Mucosa of descending colon (tissue), 3 donors: ENCODE measurements around the gene PPP2R2D. TPM values are rescaled to one million over a fixed set of nuclear protein-coding genes. Genes with fewer than 3 reads are reported as not detected.

Experiments
- ATAC-seq: fragments of 200-7000 bp; cut with Tn5 transposase; one replicate; pipeline ENCODE4 v1.9.1; 2020; ENCODE audit warnings: mild to moderate bottlenecking, moderate library complexity
- DNase-seq, 3 donors: peaks; one replicate each; pipeline ENCODE4 v3.0.0-alpha.2; 2020
- H3K36me3 ChIP-seq: fragments of 200-600 bp; one replicate; pipeline ENCODE4 v1.8.0; 2021; ENCODE audit warnings: low read depth, mild to moderate bottlenecking
- H3K4me1 ChIP-seq: fragments of 200-600 bp; one replicate; pipeline ENCODE4 v1.8.0; 2021; ENCODE audit warnings: low read depth, mild to moderate bottlenecking
- H3K4me3 ChIP-seq: fragments of 200-600 bp; one replicate; pipeline ENCODE4 v1.8.0; 2021; ENCODE audit warnings: mild to moderate bottlenecking
- H3K9me3 ChIP-seq: fragments of 200-600 bp; one replicate; pipeline ENCODE4 v1.8.0; 2021; ENCODE audit warnings: mild to moderate bottlenecking
- intact Hi-C, 2 donors: fragments of 100-400 bp; cut with DNase I in 1 of 2; cut with micrococcal nuclease in 1 of 2; formaldehyde crosslinking; loops; one replicate each; pipeline versions ENCODE4 v1.11.0 to v1.11.1; 2022; cut with DNase I, micrococcal nuclease
- total RNA-seq, 3 donors: library from RNA; stranded (reverse); fragmentation: NEBNext Ultra II Directional in 2 of 3; extraction: Animal tissue kit (Norgen Biotek cat#: 25700) in 2 of 3; gene quantifications; one replicate each; pipeline versions ENCODE4 v1.2.1 to v1.2.4, GENCODE V29; 2021 to 2023
- TF ChIP-seq, protein P1 (sequence below): fragments of 200-600 bp; IDR thresholded peaks from one replicate; pipeline ENCODE4 v1.8.0; 2022; ENCODE audit warnings: antibody characterized with exemption, mild to moderate bottlenecking
- donor health status: DM: no; HTN: no; CAD: no; lungs with moderate emphysema.
- donor health status: DM: no; HTN: no; CAD: no.
- donor health status: DM: no; HTN: yes; CAD: no.

PPP2R2D gene
- total RNA-seq, 3 donors from 2014 or later = 27.8 to 34.4 (median 33.9) TPM

DNA sequence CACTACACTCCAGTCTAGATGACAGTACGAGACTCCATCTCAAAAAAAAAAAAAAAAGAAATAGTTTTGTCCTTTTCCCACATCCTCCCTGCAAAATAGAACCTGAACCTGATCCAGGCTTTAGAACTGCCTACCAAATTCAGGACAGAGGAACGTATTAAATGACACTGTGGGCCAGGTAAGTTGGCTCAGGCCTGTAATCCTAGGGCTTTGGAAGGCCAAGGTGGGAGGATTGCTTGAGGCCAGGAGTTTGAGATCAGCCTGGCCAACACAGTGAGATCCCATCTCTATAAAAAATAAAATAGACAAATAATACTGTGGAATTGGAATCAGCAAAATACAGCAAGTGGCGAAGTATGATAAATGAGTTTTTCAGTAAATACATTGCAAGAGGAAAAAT, 90.9 kb downstream of the PPP2R2D start:
- H3K9me3 ChIP-seq = no peaks in the 10 kb centered on the region
- intact Hi-C loops = no loop called here
- no peaks in the 10 kb centered on the region for H3K36me3 ChIP-seq
- DNase-seq = no peak
- ATAC-seq = no peak
- TF ChIP-seq, protein P1, sequence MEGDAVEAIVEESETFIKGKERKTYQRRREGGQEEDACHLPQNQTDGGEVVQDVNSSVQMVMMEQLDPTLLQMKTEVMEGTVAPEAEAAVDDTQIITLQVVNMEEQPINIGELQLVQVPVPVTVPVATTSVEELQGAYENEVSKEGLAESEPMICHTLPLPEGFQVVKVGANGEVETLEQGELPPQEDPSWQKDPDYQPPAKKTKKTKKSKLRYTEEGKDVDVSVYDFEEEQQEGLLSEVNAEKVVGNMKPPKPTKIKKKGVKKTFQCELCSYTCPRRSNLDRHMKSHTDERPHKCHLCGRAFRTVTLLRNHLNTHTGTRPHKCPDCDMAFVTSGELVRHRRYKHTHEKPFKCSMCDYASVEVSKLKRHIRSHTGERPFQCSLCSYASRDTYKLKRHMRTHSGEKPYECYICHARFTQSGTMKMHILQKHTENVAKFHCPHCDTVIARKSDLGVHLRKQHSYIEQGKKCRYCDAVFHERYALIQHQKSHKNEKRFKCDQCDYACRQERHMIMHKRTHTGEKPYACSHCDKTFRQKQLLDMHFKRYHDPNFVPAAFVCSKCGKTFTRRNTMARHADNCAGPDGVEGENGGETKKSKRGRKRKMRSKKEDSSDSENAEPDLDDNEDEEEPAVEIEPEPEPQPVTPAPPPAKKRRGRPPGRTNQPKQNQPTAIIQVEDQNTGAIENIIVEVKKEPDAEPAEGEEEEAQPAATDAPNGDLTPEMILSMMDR = no peak
- H3K4me3 ChIP-seq = no peak overlapping the region
- H3K4me1 ChIP-seq = no peaks in the 10 kb centered on the region

- intact Hi-C loops = no loop called here
- DNase-seq (no peak), ATAC-seq (no peak)
These were observed 92.5 kb downstream of the PPP2R2D start for GRCh38 chr10:131993275-131993674.

GRCh38 chr10:131994435-131994834, 93.6 kb downstream of the PPP2R2D start:
- intact Hi-C loops = no loop called here
- H3K9me3 ChIP-seq = no peaks in the 10 kb centered on the region
- DNase-seq (no peak), ATAC-seq (no peak)
- TF ChIP-seq, protein P1 = no peak
- H3K36me3 ChIP-seq = no peaks in the 10 kb centered on the region
- peaks cover 4% of the 10 kb centered on the region for H3K4me1 ChIP-seq
- no peak overlapping the region for H3K4me3 ChIP-seq

More at GRCh38 chr10:131993275-131993674, 92.5 kb downstream of the PPP2R2D start:
- Histone ChIP-seq H3K4me3 (no peak overlapping the region), H3K9me3 (no peaks in the 10 kb centered on the region), H3K36me3 (no peaks in the 10 kb centered on the region), H3K4me1 (peaks cover 2% of the 10 kb centered on the region)
- TF ChIP-seq, protein P1 = no peak

GRCh38 chr10:131996466-131997365, 95.9 kb downstream of the PPP2R2D start:
- intact Hi-C loops = no loop called here
- DNase-seq (no peak), ATAC-seq (no peak)
- Histone ChIP-seq H3K4me1 (peaks cover 4% of the 10 kb centered on the region), H3K4me3 (no peak overlapping the region), H3K9me3 (no peaks in the 10 kb centered on the region), H3K36me3 (no peaks in the 10 kb centered on the region)
- TF ChIP-seq, protein P1 = no peak

DNA sequence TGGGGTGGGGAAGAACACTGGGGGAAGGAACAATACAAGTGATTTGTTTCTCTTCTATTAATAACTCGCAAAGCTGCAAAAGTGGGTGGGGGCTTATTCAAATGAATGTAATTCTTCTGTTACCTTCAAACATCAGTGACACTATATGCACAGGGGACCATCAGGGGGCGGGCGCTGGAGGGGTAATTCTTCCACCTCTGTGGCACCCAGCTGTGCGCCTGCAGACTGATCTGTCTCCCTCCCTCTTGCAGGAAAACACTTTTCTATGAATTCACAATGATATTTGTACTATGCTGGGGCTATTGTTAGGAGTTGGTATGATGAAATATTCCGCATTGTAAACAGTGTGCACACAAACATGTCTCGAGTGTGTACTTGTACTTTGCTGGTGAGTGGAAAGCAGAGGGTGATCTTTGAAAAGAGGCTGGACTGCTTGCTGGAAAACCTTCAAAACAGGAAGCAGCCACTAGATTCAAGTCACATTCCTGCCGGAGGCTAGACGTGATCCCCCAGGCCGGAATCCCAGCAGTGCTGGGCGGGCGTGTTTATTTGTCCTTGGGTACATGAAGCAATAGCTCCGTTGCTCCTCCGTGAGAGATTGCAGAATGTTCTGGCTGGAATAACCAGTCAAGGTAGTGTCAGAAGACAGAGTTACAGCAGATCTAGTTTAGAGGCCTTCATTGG, 96.7 kb downstream of the PPP2R2D start:
- TF ChIP-seq, protein P1 = no peak
- Histone ChIP-seq H3K9me3 (no peaks in the 10 kb centered on the region), H3K4me1 (peaks cover 4% of the 10 kb centered on the region), H3K4me3 (no peak overlapping the region), H3K36me3 (no peaks in the 10 kb centered on the region)
- DNase-seq (peak in 1 of 3 donors; percentile 27), ATAC-seq (peak; percentile 69)
- intact Hi-C loops = no loop called here
